Hepatocyte (in vitro differentiated cells): ENCODE data around the gene RXRA.

ENCODE experiments used
- CTCF ChIP-seq: fragments of 200-600 bp; sonication (generic); IDR thresholded peaks from 2 replicates; pipeline ENCODE4 v1.5.1; 2016; ENCODE audit warnings: antibody characterized with exemption, mild to moderate bottlenecking; ENCODE audit not compliant: poor library complexity
- EZH2 ChIP-seq: fragments of 200-600 bp; sonication (generic); IDR thresholded peaks from 2 replicates; pipeline ENCODE4 v1.6.1; 2016; ENCODE audit warnings: antibody characterized with exemption, mild to moderate bottlenecking, borderline replicate concordance

DNA sequence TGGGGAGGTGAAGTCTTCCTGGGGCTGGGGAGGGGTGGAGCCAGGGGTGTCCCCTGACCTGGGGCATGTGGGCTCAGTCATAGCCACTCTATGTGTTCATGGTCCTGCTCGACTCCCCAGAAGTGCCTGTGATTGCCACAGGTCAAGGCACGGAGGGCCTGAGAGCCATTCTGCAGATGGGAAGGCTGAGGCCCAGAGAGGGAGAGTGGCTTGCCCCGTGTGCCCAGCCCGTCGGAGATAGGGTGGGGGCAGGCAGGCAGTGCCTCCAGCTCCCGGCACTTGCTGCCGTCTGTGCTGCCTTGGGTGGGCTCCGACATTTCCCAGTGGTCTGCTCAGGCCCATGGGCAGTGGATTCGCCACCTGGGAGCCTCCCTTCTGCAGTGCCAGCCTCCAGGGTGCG, 74.0 kb downstream of the RXRA start:
- TF ChIP-seq CTCF (no peak), EZH2 (no peak)
